IPS-15b (cell line): Measurements from ENCODE around the gene GPHB5.

Experiments
- H3K27me3 ChIP-seq: one replicate; pipeline ENCODE4 v1.6.1; 2013; ENCODE audit warnings: low read length; ENCODE audit not compliant: control insufficient read depth, insufficient read depth
- H3K36me3 ChIP-seq: one replicate; pipeline ENCODE4 v1.6.1; 2013; ENCODE audit warnings: low read length; ENCODE audit not compliant: control insufficient read depth, insufficient read depth
- H3K4me1 ChIP-seq: one replicate; pipeline ENCODE4 v1.6.1; 2013; ENCODE audit warnings: mild to moderate bottlenecking, low read length; ENCODE audit not compliant: control insufficient read depth, insufficient read depth
- H3K4me3 ChIP-seq: one replicate; pipeline ENCODE4 v1.5.1; 2013; ENCODE audit warnings: low read depth, low read length
- H3K9ac ChIP-seq: one replicate; pipeline ENCODE4 v1.6.1; 2013; ENCODE audit warnings: low read depth, mild to moderate bottlenecking, low read length
- H3K9me3 ChIP-seq: one replicate; pipeline ENCODE4 v1.6.1; 2013; ENCODE audit warnings: mild to moderate bottlenecking, low read length; ENCODE audit not compliant: control insufficient read depth, insufficient read depth

GPHB5 gene, protein sequence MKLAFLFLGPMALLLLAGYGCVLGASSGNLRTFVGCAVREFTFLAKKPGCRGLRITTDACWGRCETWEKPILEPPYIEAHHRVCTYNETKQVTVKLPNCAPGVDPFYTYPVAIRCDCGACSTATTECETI

DNA sequence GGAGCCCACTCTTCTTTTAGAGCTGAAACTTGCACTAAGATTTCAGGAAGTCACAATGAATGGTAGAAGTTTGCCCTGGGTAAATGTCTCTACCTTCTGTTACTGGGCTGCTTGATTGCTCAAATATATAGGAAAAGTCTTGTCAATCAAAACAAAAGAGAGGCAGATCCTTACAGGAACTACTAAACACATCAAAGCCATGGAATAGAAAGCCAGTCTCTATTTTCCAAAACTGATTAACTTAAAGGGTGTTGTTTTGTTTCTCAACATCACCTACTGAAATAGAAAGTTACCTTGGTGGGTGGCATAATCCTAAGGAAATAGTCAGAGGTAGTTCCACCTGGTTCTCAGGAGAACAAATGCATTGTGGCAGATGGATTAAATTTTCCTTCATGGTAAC, at the start of gene GPHB5:
Gene GPHB5 (minus strand): TSS at position 101 of the 400 bp plus-strand sequence. CDS start 1,086 bp downstream, outside the sequence.
- H3K4me1 ChIP-seq, result no peaks in the 10 kb centered on the region
- H3K4me3 ChIP-seq, result no peak within 1 kb of the TSS
- no peaks in the 10 kb centered on the region for H3K27me3 ChIP-seq
- H3K9me3 ChIP-seq, result no peaks in the 10 kb centered on the region
- H3K9ac ChIP-seq, result no peak within 1 kb of the TSS
- H3K36me3 ChIP-seq, result no peaks in the 10 kb centered on the region

DNA sequence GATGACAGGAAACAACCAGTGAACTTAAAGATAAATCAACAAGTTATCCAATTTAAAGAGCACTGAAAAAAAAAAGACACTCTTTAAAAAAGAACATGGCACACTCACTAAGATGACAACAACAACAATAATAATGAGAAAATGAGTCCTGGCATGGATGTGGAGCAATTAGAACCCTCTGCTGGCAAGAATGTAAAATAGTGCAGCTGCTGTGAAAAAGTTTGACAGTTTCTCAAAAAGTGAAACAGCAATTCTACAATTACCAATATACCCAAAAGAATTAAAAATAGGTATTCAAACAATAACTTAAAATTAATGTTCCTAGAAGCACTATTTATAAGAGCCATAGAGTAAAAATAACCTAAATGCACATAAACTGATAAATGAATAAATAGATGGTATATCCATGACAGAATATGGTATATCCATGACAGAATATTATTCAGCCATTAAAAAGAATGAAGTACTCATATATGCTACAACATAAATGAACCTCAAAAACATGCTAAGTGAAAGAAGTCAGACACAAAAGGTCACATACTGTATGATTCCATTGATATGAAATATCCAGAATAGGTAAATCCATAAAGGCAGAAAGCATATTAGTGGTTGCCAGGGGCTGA, 49.1 kb upstream of the GPHB5 start:
- no peak overlapping the region for H3K4me3 ChIP-seq
- no peaks in the 10 kb centered on the region for H3K9me3 ChIP-seq
- no peak overlapping the region for H3K9ac ChIP-seq
- H3K36me3 ChIP-seq, result no peaks in the 10 kb centered on the region
- H3K27me3 ChIP-seq, result no peaks in the 10 kb centered on the region
- no peaks in the 10 kb centered on the region for H3K4me1 ChIP-seq

DNA sequence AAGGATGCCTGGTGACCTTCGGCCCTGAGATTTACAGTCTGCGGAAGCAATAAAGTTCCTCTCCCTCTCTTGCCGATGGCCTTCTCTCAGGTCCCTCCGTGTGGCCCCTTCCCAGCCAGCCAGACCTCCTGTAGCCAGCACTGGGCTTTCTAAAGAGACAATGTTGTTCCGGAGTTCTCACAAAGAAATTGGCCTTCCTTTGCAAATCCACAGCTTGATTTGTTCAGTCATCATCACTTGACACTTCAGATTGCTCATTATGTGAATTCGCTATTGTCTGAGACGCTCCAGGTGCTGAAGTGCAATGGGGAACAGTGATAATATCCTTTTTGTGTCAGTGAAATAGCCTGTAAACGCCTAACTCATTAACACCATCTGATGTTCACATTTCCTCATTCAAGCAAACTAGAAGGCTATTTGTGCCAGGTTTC, 43.7 kb upstream of the GPHB5 start:
- no peaks in the 10 kb centered on the region for H3K9me3 ChIP-seq
- H3K36me3 ChIP-seq, result no peaks in the 10 kb centered on the region
- H3K4me3 ChIP-seq, result no peak overlapping the region
- no peaks in the 10 kb centered on the region for H3K4me1 ChIP-seq
- no peaks in the 10 kb centered on the region for H3K27me3 ChIP-seq
- H3K9ac ChIP-seq, result no peak overlapping the region

DNA sequence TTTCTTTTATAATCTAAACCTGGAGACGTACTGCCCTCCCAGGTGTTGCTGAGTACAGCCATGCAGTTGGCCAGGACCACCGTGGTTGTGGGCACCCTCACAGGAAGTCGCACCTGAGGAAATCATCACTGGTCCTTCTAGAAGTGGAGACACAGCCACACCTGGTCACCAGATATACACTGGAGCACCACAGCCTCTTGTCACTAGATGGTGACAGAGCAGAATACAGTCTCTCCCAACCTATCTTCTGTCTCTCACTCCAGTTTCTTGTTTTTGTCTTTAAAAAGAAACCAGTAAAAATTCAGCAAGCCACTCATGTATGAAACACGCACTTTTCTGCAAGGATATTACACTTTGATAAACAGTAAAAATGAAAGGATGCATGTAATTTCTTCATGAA, 43.1 kb upstream of the GPHB5 start:
- no peak overlapping the region for H3K9ac ChIP-seq
- no peaks in the 10 kb centered on the region for H3K4me1 ChIP-seq
- no peaks in the 10 kb centered on the region for H3K36me3 ChIP-seq
- H3K27me3 ChIP-seq, result no peaks in the 10 kb centered on the region
- H3K4me3 ChIP-seq, result no peak overlapping the region
- H3K9me3 ChIP-seq, result no peaks in the 10 kb centered on the region

DNA sequence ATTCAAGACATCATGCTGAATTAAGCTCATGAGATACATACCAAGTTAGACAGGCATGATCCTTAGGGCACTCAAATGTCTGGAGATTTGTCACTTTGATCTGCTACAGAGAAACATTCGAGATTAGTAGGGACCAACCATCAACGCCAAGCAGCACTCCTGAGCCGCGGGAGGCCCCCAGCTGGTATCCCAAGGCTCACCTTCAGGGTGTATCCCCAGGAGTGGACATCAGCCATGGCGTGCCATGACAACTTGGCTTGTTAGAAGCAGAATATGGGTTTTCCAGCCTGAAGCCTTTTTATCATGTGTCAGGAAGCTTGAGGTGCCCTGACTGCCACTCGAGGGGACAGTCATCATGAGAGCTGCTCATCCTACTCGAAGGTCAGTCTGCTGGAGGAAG, 39.1 kb upstream of the GPHB5 start:
- Histone ChIP-seq H3K9me3 (no peaks in the 10 kb centered on the region), H3K4me1 (no peaks in the 10 kb centered on the region), H3K27me3 (no peaks in the 10 kb centered on the region), H3K9ac (no peak overlapping the region), H3K36me3 (no peaks in the 10 kb centered on the region), H3K4me3 (no peak overlapping the region)

DNA sequence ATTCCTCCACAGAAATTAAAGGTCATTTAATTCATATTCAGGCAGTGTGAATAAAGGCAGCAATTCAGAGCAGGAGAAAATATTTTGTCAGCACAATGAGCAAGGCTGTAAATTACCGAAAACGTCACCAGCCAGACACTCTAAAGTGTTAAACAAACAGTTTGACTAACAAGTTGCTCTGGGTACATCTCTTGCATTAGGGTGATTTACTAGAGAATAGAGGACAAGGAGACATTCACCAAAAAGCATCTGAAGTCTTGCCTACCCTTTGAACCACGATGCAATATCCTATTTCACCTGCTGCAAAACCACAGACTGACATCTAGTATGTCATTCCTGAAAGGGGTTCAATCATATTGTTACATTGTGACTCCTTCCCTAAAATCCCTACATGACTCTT, 27.1 kb upstream of the GPHB5 start:
- Histone ChIP-seq H3K9me3 (no peaks in the 10 kb centered on the region), H3K4me1 (no peaks in the 10 kb centered on the region), H3K4me3 (no peak overlapping the region), H3K9ac (no peak overlapping the region), H3K27me3 (no peaks in the 10 kb centered on the region), H3K36me3 (no peaks in the 10 kb centered on the region)

DNA sequence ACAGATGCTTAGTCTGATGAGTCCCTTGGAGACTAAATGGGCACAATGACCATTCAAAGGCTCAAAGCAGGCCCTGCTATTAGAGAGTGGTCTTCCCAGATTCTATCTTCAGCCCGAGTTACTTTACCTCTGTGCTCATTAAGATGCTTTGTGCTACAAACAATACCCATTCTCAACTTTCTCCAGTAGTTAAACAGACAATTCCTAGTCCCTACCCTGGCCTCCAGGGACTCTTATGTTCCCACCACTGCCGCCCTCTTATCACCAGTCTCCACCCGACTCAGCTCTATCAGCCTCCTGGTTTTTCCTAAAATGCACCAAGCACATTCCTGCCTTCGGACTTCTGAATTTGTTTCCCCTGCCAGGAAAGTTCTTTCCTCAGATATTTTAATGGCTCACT, 25.6 kb upstream of the GPHB5 start:
- Histone ChIP-seq H3K4me3 (no peak overlapping the region), H3K36me3 (no peaks in the 10 kb centered on the region), H3K9ac (no peak overlapping the region), H3K27me3 (no peaks in the 10 kb centered on the region), H3K4me1 (no peaks in the 10 kb centered on the region), H3K9me3 (no peaks in the 10 kb centered on the region)

DNA sequence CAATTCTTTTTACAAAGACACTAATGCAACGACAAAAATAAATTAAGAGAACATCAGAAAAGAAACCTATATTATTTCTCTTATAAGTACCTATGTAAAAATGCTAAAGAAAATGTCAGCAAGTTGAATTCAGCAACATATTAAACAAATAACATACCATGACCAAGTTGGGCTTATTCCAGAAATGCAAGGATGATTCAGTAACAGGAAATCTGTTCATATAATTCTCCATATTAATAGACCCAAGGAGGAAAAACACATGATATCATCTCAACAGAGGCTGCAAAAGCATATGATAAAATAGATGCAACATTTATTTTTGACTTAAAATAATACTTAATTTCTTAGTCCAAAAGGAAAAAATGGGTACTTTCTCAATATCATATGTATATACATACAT, 25.1 kb upstream of the GPHB5 start:
- Histone ChIP-seq H3K9me3 (no peaks in the 10 kb centered on the region), H3K27me3 (no peaks in the 10 kb centered on the region), H3K9ac (no peak overlapping the region), H3K4me1 (no peaks in the 10 kb centered on the region), H3K4me3 (no peak overlapping the region), H3K36me3 (no peaks in the 10 kb centered on the region)

DNA sequence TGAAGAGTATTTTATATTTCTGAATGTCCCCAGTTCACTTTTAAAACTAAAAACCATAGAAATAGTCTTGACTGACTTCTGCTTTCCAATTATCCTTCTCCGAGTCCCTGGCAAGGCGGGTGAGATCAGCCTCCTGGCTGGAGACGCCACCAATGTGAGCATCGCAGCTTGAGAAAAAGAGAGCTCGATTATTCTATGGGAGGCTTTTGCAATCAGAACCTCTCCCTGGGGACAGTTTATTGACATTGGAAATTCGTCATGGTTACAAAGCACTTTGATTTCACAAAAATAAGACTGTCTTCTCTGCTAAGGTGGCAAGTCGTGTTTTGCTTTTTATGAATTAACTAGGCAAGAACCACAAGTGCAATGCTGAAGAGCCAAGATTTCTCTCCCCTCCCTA, 23.6 kb upstream of the GPHB5 start:
- Histone ChIP-seq H3K4me1 (no peaks in the 10 kb centered on the region), H3K36me3 (no peaks in the 10 kb centered on the region), H3K27me3 (no peaks in the 10 kb centered on the region), H3K9me3 (no peaks in the 10 kb centered on the region), H3K4me3 (no peak overlapping the region), H3K9ac (no peak overlapping the region)

DNA sequence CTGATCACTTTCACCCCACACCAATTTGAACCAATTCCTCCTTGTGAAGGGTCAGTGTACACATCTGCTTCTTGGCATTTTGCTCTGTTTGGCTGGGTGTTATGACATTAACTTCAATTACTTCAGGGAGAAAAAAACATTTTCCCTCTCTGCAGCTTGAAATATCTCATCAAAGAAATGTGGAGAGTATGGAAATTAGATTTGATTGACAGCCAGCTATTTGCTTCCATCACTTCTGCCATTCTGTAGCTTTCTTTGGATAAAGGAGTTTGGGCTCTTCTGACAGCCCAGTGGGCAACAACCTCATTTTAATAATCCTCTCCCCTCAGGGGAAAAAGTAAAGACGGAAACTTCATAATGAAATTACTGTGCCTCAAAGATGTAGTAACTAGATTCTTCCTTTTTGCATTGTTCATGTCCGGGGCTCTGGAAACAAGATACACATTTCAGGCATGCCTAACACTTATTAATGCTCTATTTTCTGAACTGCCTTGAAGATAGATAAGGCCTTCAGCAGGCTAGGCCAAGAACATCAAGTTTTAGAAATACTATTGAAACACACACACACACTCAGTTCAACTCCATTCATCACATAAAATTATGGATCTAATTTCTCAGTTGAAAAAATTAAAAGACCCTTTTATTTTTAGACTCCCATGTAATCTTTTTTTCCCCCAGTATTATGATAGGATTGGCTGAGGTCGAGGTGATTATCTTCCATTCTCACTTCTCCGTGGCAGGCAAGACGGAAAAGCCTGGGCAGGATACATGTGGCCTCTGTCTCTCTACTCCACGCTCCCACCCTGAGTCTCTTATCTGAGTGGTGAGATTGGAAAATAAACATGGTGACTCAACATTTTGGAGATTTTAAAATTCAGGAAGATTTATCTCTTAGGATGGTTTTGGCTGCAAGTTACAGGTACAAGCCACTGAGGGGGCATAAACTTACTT, 10.3 kb upstream of the GPHB5 start:
- Histone ChIP-seq H3K9me3 (no peaks in the 10 kb centered on the region), H3K36me3 (no peaks in the 10 kb centered on the region), H3K27me3 (no peaks in the 10 kb centered on the region)

DNA sequence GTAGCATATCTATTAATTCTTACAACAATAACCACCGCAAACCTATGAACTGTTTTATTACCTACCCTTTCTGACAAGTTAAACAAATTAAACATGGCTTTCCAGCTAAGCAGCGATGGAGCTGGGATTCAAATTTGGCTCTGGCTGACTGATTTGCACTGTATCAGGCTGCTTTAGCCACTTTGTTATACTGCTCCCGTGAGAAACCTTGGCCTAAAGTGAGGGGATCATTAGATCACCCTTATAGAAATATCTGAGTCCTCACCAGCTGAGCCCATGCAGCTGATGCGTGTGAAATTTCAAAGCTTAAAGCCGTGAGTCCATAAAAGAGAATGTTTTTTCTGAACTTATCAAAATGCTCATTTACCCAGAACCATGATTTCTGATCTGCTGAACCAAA, 8.1 kb upstream of the GPHB5 start:
- H3K9ac ChIP-seq, result no peak overlapping the region
- H3K36me3 ChIP-seq, result no peaks in the 10 kb centered on the region
- H3K27me3 ChIP-seq, result no peaks in the 10 kb centered on the region
- no peaks in the 10 kb centered on the region for H3K9me3 ChIP-seq
- H3K4me1 ChIP-seq, result no peaks in the 10 kb centered on the region
- H3K4me3 ChIP-seq, result no peak overlapping the region

More for the DNA sequence above, 10.3 kb upstream of the GPHB5 start:
- Histone ChIP-seq H3K4me3 (no peak overlapping the region), H3K9ac (no peak overlapping the region), H3K4me1 (no peaks in the 10 kb centered on the region)
